ENCODE data around the gene NABP1.

NABP1 gene

DNA sequence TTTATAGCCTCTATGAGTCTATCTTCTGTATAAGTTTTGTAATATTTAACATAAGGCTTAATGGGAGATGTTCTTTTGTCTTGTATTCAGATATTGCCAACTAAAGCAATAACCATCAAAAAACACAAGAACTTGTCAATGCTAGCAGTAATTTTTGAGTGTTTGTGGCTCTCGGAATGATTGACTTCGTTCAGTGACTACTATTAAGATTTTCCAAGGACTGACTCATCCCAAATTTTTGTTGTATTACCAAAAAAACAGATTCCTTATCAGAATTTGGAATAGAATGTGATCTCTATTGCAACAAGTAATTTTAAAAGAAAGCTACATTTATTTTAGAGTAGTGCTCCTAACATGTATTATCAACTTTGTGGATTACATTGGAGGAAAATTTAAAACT, 8.1 kb downstream of the NABP1 start:
- no peak for DNase-seq

DNA sequence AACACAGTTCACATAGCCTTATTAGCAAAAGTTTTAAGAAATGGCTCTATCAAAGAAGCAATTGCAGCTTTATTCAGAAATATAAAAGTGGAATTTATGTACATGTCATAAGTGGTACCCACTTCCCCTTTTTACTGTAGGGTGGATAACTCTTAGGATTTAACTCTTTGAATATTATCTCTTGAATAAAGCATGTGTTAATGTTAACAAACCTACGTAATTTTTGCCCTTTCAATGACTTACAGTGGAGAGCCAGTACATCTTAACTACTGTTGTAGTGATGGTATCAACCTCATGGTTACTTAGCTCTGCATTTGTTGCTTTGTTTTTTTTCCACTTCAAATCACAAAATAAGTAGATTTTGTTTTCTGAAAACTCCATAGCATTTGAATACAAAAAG, 8.8 kb downstream of the NABP1 start:
- no peak for DNase-seq

- no peak for DNase-seq
Observed at GRCh38 chr2:191687867-191688266, 9.9 kb downstream of the NABP1 start.

DNA sequence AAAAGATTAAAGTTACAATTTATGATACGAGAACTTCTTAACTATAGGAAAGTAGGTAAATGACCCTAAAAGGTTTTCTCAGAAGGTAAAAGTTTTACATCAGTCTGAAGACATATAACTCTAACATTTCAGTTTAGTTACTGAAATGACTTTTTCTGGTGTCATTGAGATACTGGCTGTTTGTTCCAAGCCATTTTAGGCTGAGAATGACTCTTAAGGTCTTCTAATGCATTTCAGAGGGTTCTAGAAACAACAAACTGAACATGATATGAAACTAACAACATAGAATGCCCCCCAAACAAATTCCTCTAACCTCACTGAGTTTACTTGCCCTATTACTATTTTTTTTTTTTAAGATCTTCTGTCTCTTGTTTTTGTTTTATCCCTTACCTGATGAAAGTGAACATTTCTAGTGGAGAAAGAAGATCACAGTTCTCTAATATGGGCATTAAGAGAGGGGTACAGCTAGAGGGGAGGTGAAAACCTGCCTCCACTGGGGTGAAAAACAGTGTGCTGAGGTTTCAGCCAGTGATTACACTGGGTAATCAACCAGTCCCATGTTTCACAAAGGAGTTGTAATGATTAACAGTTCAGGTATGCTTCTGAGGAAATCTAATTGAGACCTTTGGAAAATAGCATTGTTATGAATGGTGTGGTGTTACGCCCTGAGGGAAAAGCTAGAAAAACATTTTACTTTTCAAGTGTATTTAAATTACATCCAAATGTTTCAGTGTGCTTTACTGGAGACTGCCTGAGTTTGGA, 11.2 kb downstream of the NABP1 start:
- no peak for DNase-seq

- DNase-seq = no peak
Observed at GRCh38 chr2:191690327-191690726, 12.4 kb downstream of the NABP1 start.

GRCh38 chr2:191691016-191691735, 13.2 kb downstream of the NABP1 start:
- peak; percentile 45 for DNase-seq

DNA sequence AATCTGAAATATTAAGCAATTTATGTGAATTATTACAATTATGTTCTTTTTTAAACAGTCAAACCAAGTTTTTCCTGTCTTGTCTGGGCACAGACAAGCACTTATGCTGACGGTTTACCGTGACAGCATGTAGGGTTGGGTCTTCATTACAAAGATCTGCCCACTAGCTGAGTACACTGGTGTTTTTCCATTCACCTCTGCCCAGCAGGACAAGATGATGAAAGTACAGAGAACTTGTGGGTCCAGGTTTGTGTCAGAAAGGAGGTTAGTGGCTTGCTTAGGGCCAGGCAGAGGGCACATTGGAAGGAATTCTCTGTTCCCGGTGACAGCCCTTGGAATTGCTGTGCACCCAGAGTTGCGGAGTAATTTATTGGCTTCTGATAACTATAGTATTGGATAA, 14.0 kb downstream of the NABP1 start:
- DNase-seq = no peak

- no peak for DNase-seq
Observed at GRCh38 chr2:191692502-191693115, 14.7 kb downstream of the NABP1 start.

GRCh38 chr2:191693166-191693565, 15.2 kb downstream of the NABP1 start:
- DNase-seq = no peak

DNA sequence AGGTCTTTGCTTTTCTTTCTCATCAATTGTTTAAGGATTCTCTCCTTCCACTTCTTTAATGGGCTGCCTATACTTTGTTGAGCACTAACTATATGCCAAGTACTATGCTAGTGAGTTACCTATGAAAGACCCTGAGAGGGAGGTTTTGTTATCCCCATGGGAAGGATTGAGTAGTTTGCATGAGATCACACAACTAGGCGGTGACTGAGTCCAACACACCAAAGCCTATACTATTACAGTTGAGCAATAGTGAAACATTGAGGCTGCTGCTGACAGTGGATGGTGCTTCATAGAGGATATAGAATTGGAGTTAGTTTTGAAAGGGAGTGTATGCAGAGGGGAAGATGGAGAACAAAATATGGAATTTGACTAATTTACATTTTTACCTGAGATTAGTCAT, 15.8 kb downstream of the NABP1 start:
- DNase-seq = no peak

GRCh38 chr2:191696001-191696400, 18.1 kb downstream of the NABP1 start:
- DNase-seq = no peak

- DNase-seq = no peak
Observed at GRCh38 chr2:191696966-191697365, 19.0 kb downstream of the NABP1 start.

DNA sequence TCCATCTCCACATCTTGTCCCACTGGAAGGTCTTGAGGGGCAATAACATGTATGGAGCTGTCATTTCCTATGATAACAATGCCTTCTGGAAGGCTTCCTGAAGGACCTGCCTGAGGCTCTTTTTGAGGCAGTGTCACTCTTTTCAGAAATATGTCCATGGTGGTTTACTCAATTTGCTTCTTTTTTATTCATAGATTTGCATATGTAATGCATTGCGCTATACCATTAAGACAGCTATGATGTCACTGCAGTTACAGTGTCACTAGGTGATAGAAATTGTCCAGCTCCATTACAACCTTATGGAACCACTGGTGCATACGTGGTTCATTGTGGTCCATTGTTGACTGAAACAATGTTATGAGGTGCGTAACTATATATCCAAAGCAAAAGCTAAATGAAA, 19.9 kb downstream of the NABP1 start:
- no peak for DNase-seq

DNA sequence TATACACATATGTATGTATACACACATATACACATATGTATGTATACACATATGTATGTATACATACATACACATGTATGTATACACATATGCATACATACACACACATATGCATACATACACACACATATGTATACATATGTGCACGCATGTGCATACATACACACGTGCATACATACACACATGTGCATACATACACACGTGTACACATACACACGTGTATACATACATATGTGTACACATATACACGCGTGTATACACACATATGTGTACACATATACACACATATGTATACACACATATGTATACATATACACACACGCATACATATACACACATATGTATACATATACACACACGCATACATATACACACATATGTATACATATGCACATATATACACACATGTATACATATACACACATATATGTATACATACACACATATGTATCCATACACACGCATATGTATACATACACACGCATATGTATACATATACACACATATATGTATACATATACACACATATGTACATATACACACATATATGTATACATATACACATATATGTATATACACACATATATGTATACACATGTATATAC, 21.5 kb downstream of the NABP1 start:
- no peak for DNase-seq

GRCh38 chr2:191701029-191701428, 23.1 kb downstream of the NABP1 start:
- no peak for DNase-seq

DNA sequence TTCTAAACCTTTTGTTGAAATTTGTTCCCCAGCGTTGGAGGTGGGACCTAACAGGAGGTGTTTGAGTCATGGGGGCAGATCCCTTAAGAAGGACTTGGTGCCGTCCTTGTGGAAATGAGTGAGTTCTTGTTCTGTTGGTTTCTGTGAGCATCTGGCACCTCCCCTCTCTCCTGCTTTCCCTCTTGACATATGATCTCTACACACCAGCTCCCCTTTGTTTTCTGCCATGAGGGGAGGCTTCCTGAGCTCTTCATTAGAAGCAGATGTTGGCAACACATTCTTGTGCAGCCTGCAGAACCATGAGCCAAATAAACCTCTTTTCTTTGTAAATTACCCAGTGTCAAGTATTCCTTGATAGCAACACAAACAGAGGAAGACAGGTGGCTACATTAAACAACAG, 23.8 kb downstream of the NABP1 start:
- DNase-seq = no peak

DNA sequence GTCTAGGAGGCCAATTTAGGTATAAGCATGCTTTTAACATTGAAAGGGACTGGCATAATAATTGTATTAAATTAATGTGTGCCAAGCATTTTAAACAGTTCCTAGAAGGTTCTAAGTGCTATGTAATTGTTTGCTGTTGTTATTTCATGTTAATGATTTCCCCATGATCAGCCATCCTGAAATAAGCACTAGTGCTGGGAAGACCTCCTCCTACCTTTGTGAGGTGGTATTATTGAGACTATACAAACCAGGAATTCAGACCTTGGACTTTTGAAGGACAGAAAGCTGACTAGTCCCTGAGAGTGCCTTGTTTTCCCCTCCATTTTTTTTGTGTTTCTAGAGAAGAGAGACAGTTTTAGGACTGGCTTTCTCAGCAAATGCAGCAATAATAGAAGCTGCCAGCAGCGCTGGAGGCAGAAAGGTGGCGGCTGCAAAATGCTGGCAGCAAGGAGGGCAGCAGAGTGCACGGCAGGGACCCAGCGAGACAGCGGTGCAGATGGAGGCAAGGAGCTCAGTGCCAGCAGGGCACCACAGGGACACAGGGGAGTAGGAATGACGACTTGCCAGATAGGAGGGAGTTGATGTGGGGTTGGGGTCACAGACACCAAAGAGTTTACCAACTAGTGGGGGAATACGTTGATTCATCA, 25.3 kb downstream of the NABP1 start:
- no peak for DNase-seq

- no peak for DNase-seq
Observed at GRCh38 chr2:191705084-191705483, 27.1 kb downstream of the NABP1 start.

GRCh38 chr2:191705701-191706100, 27.8 kb downstream of the NABP1 start:
- no peak for DNase-seq

- DNase-seq = no peak
Observed at GRCh38 chr2:191706791-191707190, 28.9 kb downstream of the NABP1 start.

DNA sequence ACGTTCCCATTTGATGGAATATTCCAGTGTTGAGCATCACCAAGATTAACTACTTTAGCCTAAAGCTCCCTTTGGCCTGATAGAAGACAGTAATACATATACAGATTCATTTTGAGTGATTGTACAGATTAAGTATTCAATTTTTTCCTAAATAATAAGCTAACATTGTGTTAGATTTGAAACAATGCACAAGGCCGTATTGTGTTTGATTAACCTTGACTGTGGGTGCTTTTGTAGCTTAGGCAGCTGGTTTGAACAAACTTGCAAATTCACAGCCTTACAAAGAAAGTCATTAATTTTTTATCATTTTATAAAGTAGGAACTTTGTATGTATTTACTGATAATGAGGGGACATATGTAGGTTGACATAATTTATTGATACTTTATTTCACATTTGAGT, 29.6 kb downstream of the NABP1 start:
- DNase-seq = no peak

DNA sequence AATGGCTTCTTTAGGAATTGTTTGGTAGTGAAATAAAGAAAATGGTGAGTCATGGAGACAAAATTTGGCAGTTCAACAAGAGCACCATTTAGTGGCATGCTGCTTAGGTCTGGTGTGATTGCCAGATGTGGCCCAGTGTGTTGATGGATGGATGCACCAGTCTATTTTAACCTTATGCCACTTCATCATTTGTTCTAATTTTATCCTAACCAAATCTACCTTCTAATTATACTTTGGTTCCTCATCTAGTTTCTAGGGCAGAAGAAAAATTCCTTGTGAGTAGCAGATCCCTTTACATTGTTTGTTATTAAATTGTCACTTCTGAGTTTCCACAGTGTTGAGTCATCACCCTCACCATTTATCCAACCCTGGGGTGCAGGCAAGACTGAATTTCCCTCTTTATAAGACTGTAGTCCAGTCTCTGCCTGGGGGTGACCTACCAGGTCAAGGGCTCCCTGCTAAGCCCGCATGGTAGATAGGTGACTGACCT, 32.5 kb downstream of the NABP1 start:
- DNase-seq = no peak

- DNase-seq = no peak
Observed at GRCh38 chr2:191711621-191712020, 33.7 kb downstream of the NABP1 start.
